MCF 10A (cell line): ENCODE measurements around the gene RSPO4. TPM values are rescaled to one million over a fixed set of nuclear protein-coding genes. Genes with fewer than 3 reads are reported as not detected.

Experiments used
- BruUV-seq: library from RNA; stranded (reverse); fragments of 400-500 nt; replicated peaks from 2 replicates; lab custom pipeline; 2021; lab: Mats Ljungman, UMichigan
- CTCF ChIA-PET: fragments of 300-600 bp; sonication (Branson Sonifier 250); formaldehyde crosslinking; extraction: SDS; loops from one replicate; lab custom pipeline; 2021; ENCODE audit warnings: antibody characterized with exemption, inconsistent platforms; lab: Yijun Ruan, JAX
- POLR2A ChIA-PET: fragments of 300-600, 350-650 bp; sonication (Branson Sonifier 250); formaldehyde crosslinking; extraction: SDS; loops from one replicate; lab custom pipeline; 2020; ENCODE audit warnings: antibody characterized with exemption, inconsistent platforms; lab: Yijun Ruan, JAX
- DNase-seq: peaks from one replicate; pipeline ENCODE4 v3.0.0-alpha.2; 2018; ENCODE audit not compliant: unreplicated experiment
- H3K27ac Mint-ChIP-seq: one replicate; pipeline ENCODE4 v1.8.0; 2022; ENCODE audit warnings: mild to moderate bottlenecking, low read depth, mixed read lengths; ENCODE audit not compliant: unreplicated experiment
- H3K27me3 Mint-ChIP-seq: one replicate; pipeline ENCODE4 v1.8.0; 2022; ENCODE audit warnings: mixed read lengths; ENCODE audit not compliant: insufficient read depth, unreplicated experiment
- H3K36me3 Mint-ChIP-seq: one replicate; pipeline ENCODE4 v1.8.0; 2022; ENCODE audit warnings: mild to moderate bottlenecking, moderate library complexity, mixed read lengths; ENCODE audit not compliant: insufficient read depth, unreplicated experiment
- H3K4me1 Mint-ChIP-seq: one replicate; pipeline ENCODE4 v1.8.0; 2022; ENCODE audit warnings: mixed read lengths; ENCODE audit not compliant: insufficient read depth, unreplicated experiment
- H3K4me3 Mint-ChIP-seq: one replicate; pipeline ENCODE4 v1.8.0; 2022; ENCODE audit warnings: mild to moderate bottlenecking, moderate library complexity, mixed read lengths; ENCODE audit not compliant: unreplicated experiment
- H3K9me3 Mint-ChIP-seq: one replicate; pipeline ENCODE4 v1.8.0; 2022; ENCODE audit warnings: mixed read lengths; ENCODE audit not compliant: unreplicated experiment
- intact Hi-C: fragments of 100-400 bp; cut with micrococcal nuclease; formaldehyde crosslinking; loops from 2 replicates; pipeline ENCODE4 v1.14.1; 2022
- total RNA-seq: library from RNA; stranded (reverse); gene quantifications from 2 replicates; pipeline ENCODE4 v1.2.3, GENCODE V29; 2022
- TF ChIP-seq, protein P1 (sequence below): fragments of 200-600 bp; IDR thresholded peaks from one replicate; pipeline ENCODE4 v1.8.0; 2022; ENCODE audit warnings: antibody characterized with exemption, mild to moderate bottlenecking; ENCODE audit not compliant: unreplicated experiment

Gene RSPO4
- total RNA-seq, 1 experiment from 2014 or later: not detected

DNA sequence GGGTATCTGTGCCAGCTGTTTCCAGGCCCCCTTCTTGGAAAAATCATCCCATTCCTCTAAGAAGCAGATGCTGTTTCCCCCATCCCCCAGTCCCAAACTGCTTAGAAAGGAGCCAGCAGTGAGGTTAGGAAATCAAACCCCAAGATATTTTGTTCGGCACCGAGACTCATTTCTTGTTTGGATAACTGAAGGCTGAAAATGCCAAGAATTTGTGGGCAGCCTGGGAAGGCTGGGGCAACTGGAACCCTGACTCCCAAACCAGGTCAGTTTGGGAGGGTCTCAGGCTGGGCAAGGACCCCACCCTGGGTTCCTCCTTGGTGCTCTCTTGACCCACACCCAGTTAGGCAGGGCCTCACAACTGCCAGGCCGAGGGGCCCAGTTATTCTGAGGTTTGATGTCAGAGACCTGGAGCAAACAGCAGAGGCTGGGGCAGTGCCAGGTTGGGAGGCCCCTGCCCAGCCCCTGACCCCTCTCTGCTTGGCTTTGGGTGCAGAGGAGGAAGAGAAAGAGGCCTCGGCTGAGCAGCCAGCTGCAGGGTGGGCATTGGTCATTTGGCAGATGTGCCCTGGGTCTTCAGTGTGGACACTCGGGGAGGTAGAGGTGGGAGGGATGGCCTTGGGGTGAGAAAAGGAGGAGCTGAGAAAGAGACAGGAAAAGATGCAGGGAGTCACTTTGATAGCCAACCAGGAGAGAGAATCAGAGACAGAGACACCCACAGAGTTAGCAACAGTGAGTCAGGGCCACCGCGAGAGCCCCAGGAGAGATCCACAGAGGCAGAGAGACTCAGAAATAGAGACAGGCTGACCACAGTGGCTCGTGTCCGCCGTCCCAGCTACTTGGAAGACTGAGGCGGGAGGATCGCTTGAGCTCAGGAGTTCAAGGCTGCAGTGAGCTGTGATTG, 91.0 kb downstream of the RSPO4 start:
- H3K36me3 Mint-ChIP-seq: no peaks in the 10 kb centered on the region
- TF ChIP-seq, protein P1, sequence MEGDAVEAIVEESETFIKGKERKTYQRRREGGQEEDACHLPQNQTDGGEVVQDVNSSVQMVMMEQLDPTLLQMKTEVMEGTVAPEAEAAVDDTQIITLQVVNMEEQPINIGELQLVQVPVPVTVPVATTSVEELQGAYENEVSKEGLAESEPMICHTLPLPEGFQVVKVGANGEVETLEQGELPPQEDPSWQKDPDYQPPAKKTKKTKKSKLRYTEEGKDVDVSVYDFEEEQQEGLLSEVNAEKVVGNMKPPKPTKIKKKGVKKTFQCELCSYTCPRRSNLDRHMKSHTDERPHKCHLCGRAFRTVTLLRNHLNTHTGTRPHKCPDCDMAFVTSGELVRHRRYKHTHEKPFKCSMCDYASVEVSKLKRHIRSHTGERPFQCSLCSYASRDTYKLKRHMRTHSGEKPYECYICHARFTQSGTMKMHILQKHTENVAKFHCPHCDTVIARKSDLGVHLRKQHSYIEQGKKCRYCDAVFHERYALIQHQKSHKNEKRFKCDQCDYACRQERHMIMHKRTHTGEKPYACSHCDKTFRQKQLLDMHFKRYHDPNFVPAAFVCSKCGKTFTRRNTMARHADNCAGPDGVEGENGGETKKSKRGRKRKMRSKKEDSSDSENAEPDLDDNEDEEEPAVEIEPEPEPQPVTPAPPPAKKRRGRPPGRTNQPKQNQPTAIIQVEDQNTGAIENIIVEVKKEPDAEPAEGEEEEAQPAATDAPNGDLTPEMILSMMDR: no peak
- H3K27me3 Mint-ChIP-seq: peaks cover 27% of the 10 kb centered on the region
- ChIA-PET CTCF (interaction anchor here (0.6 to 1.0 kb wide), 3 partner anchors 19 to 45 kb away, joined by 3 to 5 read pairs (median 3); no protein-coding TSS in a partner anchor), POLR2A (no interaction called here)
- H3K9me3 Mint-ChIP-seq: no peaks in the 10 kb centered on the region
- intact Hi-C loops: no loop called here
- H3K4me1 Mint-ChIP-seq: peaks cover 5% of the 10 kb centered on the region
- no peak overlapping the region for H3K27ac Mint-ChIP-seq
- DNase-seq: no peak
- BruUV-seq: no TSS peak
- H3K4me3 Mint-ChIP-seq: no peak overlapping the region

- no TSS peak for BruUV-seq
- ChIA-PET POLR2A (interaction anchor here (1.0 kb wide), 1 partner anchor 11 kb away, joined by 3 read pairs; no protein-coding TSS in a partner anchor), CTCF (interaction anchor here (1.2 to 2.9 kb wide), 2 partner anchors 46 to 108 kb away, joined by 3 to 14 read pairs; no protein-coding TSS in a partner anchor)
- H3K4me3 Mint-ChIP-seq: no peak overlapping the region
- no peaks in the 10 kb centered on the region for H3K9me3 Mint-ChIP-seq
- no peaks in the 10 kb centered on the region for H3K36me3 Mint-ChIP-seq
- TF ChIP-seq, protein P1: no peak
- H3K27me3 Mint-ChIP-seq: peaks cover 19% of the 10 kb centered on the region
- H3K4me1 Mint-ChIP-seq: peaks cover 5% of the 10 kb centered on the region
- intact Hi-C loops: no loop called here
- H3K27ac Mint-ChIP-seq: no peak overlapping the region
- no peak for DNase-seq
Observed at GRCh38 chr20:910132-910869, 91.8 kb downstream of the RSPO4 start.

DNA sequence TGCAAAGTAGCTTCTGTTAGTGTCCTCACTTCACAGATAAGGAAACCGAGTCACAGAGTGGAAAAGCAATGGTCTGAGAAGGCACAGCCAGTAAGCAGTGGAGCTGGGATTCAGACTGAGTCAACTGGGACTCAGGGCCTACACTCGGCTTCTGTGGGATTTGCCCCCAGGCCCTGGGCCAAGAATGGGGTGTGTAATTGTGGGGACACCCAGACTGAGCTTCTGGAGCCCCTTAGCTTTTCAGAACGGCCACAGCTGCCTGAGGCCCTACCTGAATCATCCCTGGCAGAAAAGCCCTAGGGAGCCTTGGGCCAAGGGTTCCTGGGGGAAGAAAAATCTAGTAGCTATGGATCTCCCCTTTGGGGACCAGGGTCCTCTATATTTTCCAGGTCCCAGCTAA, 92.5 kb downstream of the RSPO4 start:
- TF ChIP-seq, protein P1: no peak
- Mint-ChIP-seq H3K27me3 (peaks cover 12% of the 10 kb centered on the region), H3K27ac (no peak overlapping the region), H3K4me1 (peaks cover 5% of the 10 kb centered on the region), H3K4me3 (no peak overlapping the region), H3K36me3 (no peaks in the 10 kb centered on the region), H3K9me3 (no peaks in the 10 kb centered on the region)
- ChIA-PET CTCF (interaction anchor here (0.7 to 2.9 kb wide), 3 partner anchors 33 to 108 kb away, joined by 3 to 14 read pairs (median 4); no protein-coding TSS in a partner anchor), POLR2A (interaction anchor here (1.0 kb wide), 1 partner anchor 12 kb away, joined by 3 read pairs; no protein-coding TSS in a partner anchor)
- no peak for DNase-seq
- BruUV-seq: no TSS peak
- intact Hi-C loops: no loop called here

Other genes starting within 250 kb of the RSPO4 start
- 0.14 and 0.17 TPM in 2 replicates for gene SLC52A3, start 233.8 kb downstream of the RSPO4 start, total RNA-seq
- 9.2 and 13.6 TPM in 2 replicates for gene FAM110A, start 168.6 kb downstream of the RSPO4 start, total RNA-seq
- gene ANGPT4, start 86.0 kb downstream of the RSPO4 start, total RNA-seq: not detected in 2 replicates
- gene PSMF1, start 116.3 kb upstream of the RSPO4 start, total RNA-seq: 207 and 212 TPM in 2 replicates
- not detected in 2 replicates for gene TMEM74B, start 182.7 kb upstream of the RSPO4 start, total RNA-seq
- gene C20orf202, start 201.1 kb upstream of the RSPO4 start, total RNA-seq: not detected in 2 replicates
- gene RAD21L1, start 223.7 kb upstream of the RSPO4 start, total RNA-seq: not detected in 2 replicates